ENCODE measurements around the gene EXOSC2.

EXOSC2 gene

DNA sequence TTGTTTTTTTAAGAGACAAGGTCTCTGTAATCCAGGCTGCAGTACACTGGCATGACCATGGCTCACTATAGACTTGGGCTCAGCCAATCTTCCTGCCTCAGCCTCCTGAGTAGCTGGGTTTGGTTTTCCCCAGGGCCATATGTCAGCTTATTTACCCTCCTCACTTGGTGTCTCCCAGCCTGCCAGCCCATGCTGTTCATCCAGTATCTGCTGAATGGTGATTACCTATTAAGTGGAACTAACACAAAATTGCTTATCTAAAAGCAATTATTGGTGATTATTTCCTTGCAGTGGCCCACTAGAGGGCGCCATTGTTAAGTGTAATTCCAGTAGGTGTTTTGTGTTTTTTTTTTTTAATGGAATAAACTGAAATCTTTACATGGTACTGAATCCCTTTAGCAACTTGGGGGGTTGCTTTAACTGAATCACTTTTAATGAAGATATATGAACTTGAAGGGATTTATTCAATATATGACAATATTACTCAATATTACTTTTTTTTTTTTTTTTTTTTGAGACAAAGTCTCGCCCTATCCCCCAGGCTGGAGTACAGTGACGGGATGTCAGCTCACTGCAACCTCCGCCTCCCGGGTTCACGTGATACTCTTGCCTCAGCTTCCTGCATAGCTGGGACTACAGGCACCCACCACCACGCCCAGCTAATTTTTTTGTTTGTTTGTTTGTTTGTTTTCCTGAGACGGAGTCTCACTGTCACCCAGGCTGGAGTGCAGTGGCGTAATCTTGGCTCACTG lies 13.8 kb downstream of the EXOSC2 start:
- no peak overlapping the region for H3K4me3 ChIP-seq (ENCODE audit: low read length)
- H3K9ac ChIP-seq (ENCODE audit: low read length): no peak overlapping the region
- no peaks in the 10 kb centered on the region for H3K36me3 ChIP-seq (ENCODE audit: control insufficient read depth, insufficient read depth, low read length)
- H3K9me3 ChIP-seq (ENCODE audit: control insufficient read depth, low read length): no peaks in the 10 kb centered on the region
- H3K4me1 ChIP-seq (ENCODE audit: control insufficient read depth, insufficient read depth, low read length): no peaks in the 10 kb centered on the region
- no peaks in the 10 kb centered on the region for H3K27me3 ChIP-seq (ENCODE audit: control insufficient read depth, insufficient read depth, low read length)

- H3K36me3 ChIP-seq (ENCODE audit: control insufficient read depth, insufficient read depth, low read length): no peaks in the 10 kb centered on the region
- no peaks in the 10 kb centered on the region for H3K27me3 ChIP-seq (ENCODE audit: control insufficient read depth, insufficient read depth, low read length)
- H3K9me3 ChIP-seq (ENCODE audit: control insufficient read depth, low read length): no peaks in the 10 kb centered on the region
- H3K4me1 ChIP-seq (ENCODE audit: control insufficient read depth, insufficient read depth, low read length): peaks cover 7% of the 10 kb centered on the region
- H3K4me3 ChIP-seq (ENCODE audit: low read length): no peak overlapping the region
- no peak overlapping the region for H3K9ac ChIP-seq (ENCODE audit: low read length)
These were observed 17.3 kb downstream of the EXOSC2 start for GRCh38 chr9:130710822-130711352.

GRCh38 chr9:130711469-130711868 lies 17.9 kb downstream of the EXOSC2 start:
- Histone ChIP-seq H3K9ac (ENCODE audit: low read length) (no peak overlapping the region), H3K9me3 (ENCODE audit: control insufficient read depth, low read length) (no peaks in the 10 kb centered on the region), H3K36me3 (ENCODE audit: control insufficient read depth, insufficient read depth, low read length) (no peaks in the 10 kb centered on the region), H3K4me1 (ENCODE audit: control insufficient read depth, insufficient read depth, low read length) (peaks cover 7% of the 10 kb centered on the region), H3K4me3 (ENCODE audit: low read length) (no peak overlapping the region), H3K27me3 (ENCODE audit: control insufficient read depth, insufficient read depth, low read length) (no peaks in the 10 kb centered on the region)

- H3K9ac ChIP-seq (ENCODE audit: low read length): peak overlapping the region; percentile 88
- peak overlapping the region; percentile 62 for H3K4me3 ChIP-seq (ENCODE audit: low read length)
- H3K4me1 ChIP-seq (ENCODE audit: control insufficient read depth, insufficient read depth, low read length): peaks cover 7% of the 10 kb centered on the region
- no peaks in the 10 kb centered on the region for H3K9me3 ChIP-seq (ENCODE audit: control insufficient read depth, low read length)
- H3K27me3 ChIP-seq (ENCODE audit: control insufficient read depth, insufficient read depth, low read length): no peaks in the 10 kb centered on the region
- no peaks in the 10 kb centered on the region for H3K36me3 ChIP-seq (ENCODE audit: control insufficient read depth, insufficient read depth, low read length)
These were observed 19.1 kb downstream of the EXOSC2 start for GRCh38 chr9:130712564-130713285.

GRCh38 chr9:130713286-130713960 lies 19.8 kb downstream of the EXOSC2 start:
- Histone ChIP-seq H3K36me3 (ENCODE audit: control insufficient read depth, insufficient read depth, low read length) (no peaks in the 10 kb centered on the region), H3K9me3 (ENCODE audit: control insufficient read depth, low read length) (no peaks in the 10 kb centered on the region), H3K9ac (ENCODE audit: low read length) (peak overlapping the region; percentile 88), H3K4me1 (ENCODE audit: control insufficient read depth, insufficient read depth, low read length) (peaks cover 7% of the 10 kb centered on the region), H3K4me3 (ENCODE audit: low read length) (peak overlapping the region; percentile 62), H3K27me3 (ENCODE audit: control insufficient read depth, insufficient read depth, low read length) (no peaks in the 10 kb centered on the region)

DNA sequence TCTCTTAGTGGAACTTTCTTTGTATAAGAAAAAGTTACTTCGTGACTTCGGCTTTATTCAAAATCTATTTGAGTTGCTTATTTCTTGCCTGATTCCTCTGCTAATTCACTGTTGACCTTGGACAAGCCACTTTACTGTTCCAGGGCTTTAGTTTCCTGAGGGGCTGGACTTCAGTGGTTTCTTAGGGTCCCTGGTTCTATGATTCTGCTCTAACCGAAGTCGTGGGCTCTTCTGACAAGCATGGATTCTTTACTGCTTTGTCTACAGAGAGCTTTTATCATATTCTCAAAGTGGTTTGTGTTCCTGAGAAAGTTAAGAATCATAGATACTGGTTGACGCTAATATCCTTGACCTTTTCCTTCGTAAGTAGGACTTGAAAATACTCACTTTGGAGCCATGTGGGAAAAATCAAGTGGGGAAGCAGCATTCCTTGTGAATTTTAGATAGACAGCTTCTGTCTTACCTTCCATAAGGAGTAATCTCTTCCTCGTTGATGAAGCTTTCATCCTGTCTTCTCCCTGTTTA lies 21.1 kb downstream of the EXOSC2 start:
- no peak overlapping the region for H3K9ac ChIP-seq (ENCODE audit: low read length)
- H3K9me3 ChIP-seq (ENCODE audit: control insufficient read depth, low read length): no peaks in the 10 kb centered on the region
- peaks cover 7% of the 10 kb centered on the region for H3K4me1 ChIP-seq (ENCODE audit: control insufficient read depth, insufficient read depth, low read length)
- no peaks in the 10 kb centered on the region for H3K36me3 ChIP-seq (ENCODE audit: control insufficient read depth, insufficient read depth, low read length)
- H3K4me3 ChIP-seq (ENCODE audit: low read length): no peak overlapping the region
- H3K27me3 ChIP-seq (ENCODE audit: control insufficient read depth, insufficient read depth, low read length): no peaks in the 10 kb centered on the region

GRCh38 chr9:130715270-130715669 lies 21.7 kb downstream of the EXOSC2 start:
- H3K4me3 ChIP-seq (ENCODE audit: low read length): no peak overlapping the region
- H3K36me3 ChIP-seq (ENCODE audit: control insufficient read depth, insufficient read depth, low read length): no peaks in the 10 kb centered on the region
- H3K4me1 ChIP-seq (ENCODE audit: control insufficient read depth, insufficient read depth, low read length): peaks cover 7% of the 10 kb centered on the region
- no peaks in the 10 kb centered on the region for H3K9me3 ChIP-seq (ENCODE audit: control insufficient read depth, low read length)
- H3K27me3 ChIP-seq (ENCODE audit: control insufficient read depth, insufficient read depth, low read length): no peaks in the 10 kb centered on the region
- H3K9ac ChIP-seq (ENCODE audit: low read length): no peak overlapping the region

DNA sequence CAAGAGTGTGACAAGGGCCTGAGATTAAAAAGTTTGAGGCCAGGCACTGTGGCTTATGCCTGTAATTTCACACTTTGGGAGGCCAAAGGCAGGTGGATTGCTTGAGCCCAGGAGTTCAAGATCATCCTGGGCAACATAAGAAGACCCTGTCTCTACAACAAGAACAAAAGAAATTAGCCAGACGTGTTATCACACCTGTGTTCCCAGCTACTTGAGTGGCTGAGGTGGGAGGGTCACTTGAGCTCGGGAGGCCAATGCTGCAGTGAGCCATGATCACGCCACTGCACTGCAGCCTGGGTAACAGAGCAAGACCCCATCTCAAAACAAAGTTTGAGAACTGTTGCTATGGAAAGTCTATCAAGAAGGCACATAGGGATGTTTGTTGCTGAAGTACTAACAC lies 25.0 kb downstream of the EXOSC2 start:
- H3K4me1 ChIP-seq (ENCODE audit: control insufficient read depth, insufficient read depth, low read length): peaks cover 7% of the 10 kb centered on the region
- H3K27me3 ChIP-seq (ENCODE audit: control insufficient read depth, insufficient read depth, low read length): no peaks in the 10 kb centered on the region
- no peak overlapping the region for H3K4me3 ChIP-seq (ENCODE audit: low read length)
- H3K9ac ChIP-seq (ENCODE audit: low read length): no peak overlapping the region
- H3K36me3 ChIP-seq (ENCODE audit: control insufficient read depth, insufficient read depth, low read length): no peaks in the 10 kb centered on the region
- H3K9me3 ChIP-seq (ENCODE audit: control insufficient read depth, low read length): no peaks in the 10 kb centered on the region

DNA sequence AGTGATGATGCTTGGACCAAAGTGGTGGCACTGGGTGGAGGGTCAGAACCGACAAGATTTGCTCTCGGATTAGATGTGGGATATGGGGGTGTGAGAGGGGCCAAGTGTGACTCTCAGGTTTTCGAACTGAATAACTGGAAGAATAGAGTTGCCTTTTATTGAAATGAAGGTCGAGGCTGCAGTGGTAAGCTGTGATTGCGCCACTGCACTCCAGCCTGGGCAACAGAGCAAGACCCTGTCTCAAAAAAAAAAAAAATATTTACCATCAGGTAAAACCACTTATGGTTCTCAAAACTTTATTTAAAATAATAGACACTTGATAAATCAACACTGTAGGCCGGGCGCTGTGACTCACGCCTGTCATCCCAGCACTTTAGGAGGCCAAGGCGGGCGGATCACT lies 27.2 kb downstream of the EXOSC2 start:
- Histone ChIP-seq H3K27me3 (ENCODE audit: control insufficient read depth, insufficient read depth, low read length) (no peaks in the 10 kb centered on the region), H3K4me3 (ENCODE audit: low read length) (no peak overlapping the region), H3K36me3 (ENCODE audit: control insufficient read depth, insufficient read depth, low read length) (no peaks in the 10 kb centered on the region), H3K9ac (ENCODE audit: low read length) (no peak overlapping the region), H3K4me1 (ENCODE audit: control insufficient read depth, insufficient read depth, low read length) (no peaks in the 10 kb centered on the region), H3K9me3 (ENCODE audit: control insufficient read depth, low read length) (no peaks in the 10 kb centered on the region)

DNA sequence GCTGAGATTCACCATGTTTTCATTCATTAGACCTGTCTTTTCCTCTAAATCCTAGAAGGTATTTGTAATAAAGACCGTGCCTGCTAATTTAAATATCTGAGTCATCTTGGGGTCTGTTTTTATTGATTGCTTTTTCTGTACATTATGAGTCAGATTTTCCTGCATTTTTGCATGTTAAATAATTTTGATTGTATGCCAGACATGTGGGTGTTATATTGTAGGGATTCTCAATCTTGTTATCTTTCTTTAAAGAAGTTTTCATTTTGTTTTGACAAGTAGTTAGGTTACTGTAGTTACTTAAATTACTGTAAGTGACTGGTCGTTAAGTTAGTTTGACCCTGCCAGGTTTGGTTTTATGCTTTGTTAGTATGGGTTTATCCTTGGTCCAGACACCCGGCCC lies 35.1 kb downstream of the EXOSC2 start:
- no peaks in the 10 kb centered on the region for H3K27me3 ChIP-seq (ENCODE audit: control insufficient read depth, insufficient read depth, low read length)
- H3K9ac ChIP-seq (ENCODE audit: low read length): no peak overlapping the region
- no peak overlapping the region for H3K4me3 ChIP-seq (ENCODE audit: low read length)
- no peaks in the 10 kb centered on the region for H3K9me3 ChIP-seq (ENCODE audit: control insufficient read depth, low read length)
- no peaks in the 10 kb centered on the region for H3K36me3 ChIP-seq (ENCODE audit: control insufficient read depth, insufficient read depth, low read length)
- H3K4me1 ChIP-seq (ENCODE audit: control insufficient read depth, insufficient read depth, low read length): peaks cover 7% of the 10 kb centered on the region

GRCh38 chr9:130729145-130729544 lies 35.6 kb downstream of the EXOSC2 start:
- no peaks in the 10 kb centered on the region for H3K9me3 ChIP-seq (ENCODE audit: control insufficient read depth, low read length)
- no peaks in the 10 kb centered on the region for H3K36me3 ChIP-seq (ENCODE audit: control insufficient read depth, insufficient read depth, low read length)
- no peaks in the 10 kb centered on the region for H3K27me3 ChIP-seq (ENCODE audit: control insufficient read depth, insufficient read depth, low read length)
- peaks cover 7% of the 10 kb centered on the region for H3K4me1 ChIP-seq (ENCODE audit: control insufficient read depth, insufficient read depth, low read length)
- no peak overlapping the region for H3K9ac ChIP-seq (ENCODE audit: low read length)
- no peak overlapping the region for H3K4me3 ChIP-seq (ENCODE audit: low read length)

GRCh38 chr9:130731355-130731754 lies 37.8 kb downstream of the EXOSC2 start:
- H3K4me1 ChIP-seq (ENCODE audit: control insufficient read depth, insufficient read depth, low read length): peaks cover 7% of the 10 kb centered on the region
- H3K9ac ChIP-seq (ENCODE audit: low read length): no peak overlapping the region
- no peaks in the 10 kb centered on the region for H3K27me3 ChIP-seq (ENCODE audit: control insufficient read depth, insufficient read depth, low read length)
- H3K4me3 ChIP-seq (ENCODE audit: low read length): no peak overlapping the region
- H3K36me3 ChIP-seq (ENCODE audit: control insufficient read depth, insufficient read depth, low read length): no peaks in the 10 kb centered on the region
- H3K9me3 ChIP-seq (ENCODE audit: control insufficient read depth, low read length): no peaks in the 10 kb centered on the region
